EH (cell line): ENCODE data around the gene ENOX2.
"Not testable (repeated sequence)": the region's sequence is repeated elsewhere in the genome, so short reads cannot be mapped to it uniquely, and the experiment has no call there.

ENCODE experiments used
- DNase-seq: peaks from one replicate; pipeline ENCODE4 v3.0.0-alpha.2; 2015; ENCODE audit warnings: low read depth

Gene ENOX2

DNA sequence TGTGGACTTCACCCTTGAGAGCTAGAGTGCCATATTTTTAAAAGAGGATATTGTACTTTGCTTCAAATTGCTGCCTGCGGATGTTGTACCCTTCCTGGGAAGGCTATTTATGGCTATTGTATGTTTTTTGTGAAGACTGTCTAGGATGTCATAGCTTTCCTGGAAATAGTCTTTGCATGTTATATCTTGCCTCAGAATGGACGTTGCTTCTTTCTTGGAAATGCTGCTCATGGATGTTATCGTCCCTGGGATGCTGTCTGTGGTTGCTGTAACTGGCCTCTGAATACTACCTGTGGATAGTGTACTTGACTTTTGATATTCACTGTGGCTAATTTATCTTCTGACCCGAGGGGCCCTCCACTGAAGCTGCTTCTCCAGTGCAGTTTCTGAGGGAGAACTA is 146.8 kb downstream of the ENOX2 start:
- no peak for DNase-seq

DNA sequence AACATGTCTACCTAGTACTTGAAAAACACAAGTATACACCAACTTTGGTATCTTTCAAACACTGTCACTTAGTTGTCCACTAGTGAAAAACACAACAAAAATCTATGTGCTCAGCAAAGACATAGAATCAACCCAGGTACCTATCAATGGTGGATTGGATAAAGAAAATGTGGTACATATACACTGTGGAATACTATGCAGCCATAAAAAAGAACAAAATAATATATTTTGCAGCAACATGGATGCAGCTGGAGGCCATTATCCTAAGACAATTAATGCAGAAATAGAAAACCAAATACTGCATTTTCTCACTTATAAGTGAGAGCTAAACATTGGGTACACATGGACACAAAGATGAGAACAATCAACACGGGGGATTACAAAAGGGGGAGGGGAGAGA is 148.7 kb downstream of the ENOX2 start:
- DNase-seq = no peak

DNA sequence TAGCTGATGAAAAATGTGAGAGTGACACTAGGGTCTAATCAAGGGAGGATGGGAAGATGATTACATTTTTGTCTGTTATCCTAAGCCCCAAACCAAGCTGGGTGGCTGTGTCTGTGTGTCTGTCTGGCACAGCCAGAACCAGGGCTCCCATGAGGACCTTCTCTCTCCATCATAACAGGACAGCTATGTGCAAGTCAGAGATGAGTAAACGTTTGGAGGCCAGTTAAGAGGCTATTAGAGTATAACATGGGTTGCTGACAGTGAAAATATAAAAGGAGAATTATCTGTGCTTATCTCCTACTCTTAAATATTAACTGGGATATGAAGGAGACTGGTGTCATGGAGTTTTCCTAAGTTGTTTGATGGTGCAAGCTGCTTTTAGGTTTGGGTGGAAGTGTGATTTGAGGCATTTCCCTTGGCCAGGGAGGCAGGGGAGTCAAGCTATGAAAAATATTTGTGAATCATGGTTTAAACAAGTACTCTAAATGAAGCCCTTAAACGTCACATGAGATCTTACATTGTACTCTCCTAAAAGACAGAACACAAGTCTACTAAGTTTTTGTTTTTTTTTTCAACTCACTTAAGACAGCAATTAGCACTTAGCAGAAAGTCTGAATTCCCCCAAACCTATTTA is 156.2 kb downstream of the ENOX2 start:
- DNase-seq = peak; percentile 73

DNA sequence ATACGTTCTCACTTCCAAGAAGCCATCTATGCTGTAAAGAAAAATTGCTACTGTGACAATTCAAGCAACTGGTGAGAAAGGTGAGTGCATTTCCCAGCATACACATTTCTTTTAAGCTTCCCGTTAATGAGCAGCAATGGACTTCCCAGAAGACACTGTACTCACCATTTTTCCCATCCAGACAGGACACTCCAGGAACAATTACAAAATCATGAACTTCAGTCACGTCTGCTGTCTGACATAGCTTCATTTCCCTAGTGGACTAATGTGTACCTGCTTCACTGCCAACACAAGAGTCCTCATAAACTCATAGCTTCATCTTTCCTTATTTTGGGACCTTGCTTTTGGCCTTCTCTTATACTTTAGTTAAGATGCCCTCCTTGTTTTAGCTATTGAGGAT is 156.9 kb downstream of the ENOX2 start:
- no peak for DNase-seq

DNA sequence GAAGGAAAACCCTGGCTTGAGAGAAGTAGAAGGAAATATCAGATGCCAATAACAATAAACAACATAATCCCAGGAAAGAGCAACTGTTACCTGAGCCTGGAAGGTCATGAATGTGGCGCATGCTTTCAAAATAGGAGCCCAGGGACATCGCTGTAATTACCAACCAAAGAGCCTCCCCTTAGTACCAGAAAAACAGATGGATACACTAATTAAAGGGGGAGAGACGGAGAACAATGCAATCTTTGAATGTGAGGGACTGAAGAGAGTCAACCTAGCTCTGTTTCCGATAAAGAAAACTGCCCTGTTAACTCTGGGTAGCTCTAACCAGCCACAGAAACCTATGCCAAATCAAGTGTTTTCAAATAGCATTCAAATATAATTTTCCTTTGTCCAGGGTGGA is 161.4 kb downstream of the ENOX2 start:
- DNase-seq = no peak

DNA sequence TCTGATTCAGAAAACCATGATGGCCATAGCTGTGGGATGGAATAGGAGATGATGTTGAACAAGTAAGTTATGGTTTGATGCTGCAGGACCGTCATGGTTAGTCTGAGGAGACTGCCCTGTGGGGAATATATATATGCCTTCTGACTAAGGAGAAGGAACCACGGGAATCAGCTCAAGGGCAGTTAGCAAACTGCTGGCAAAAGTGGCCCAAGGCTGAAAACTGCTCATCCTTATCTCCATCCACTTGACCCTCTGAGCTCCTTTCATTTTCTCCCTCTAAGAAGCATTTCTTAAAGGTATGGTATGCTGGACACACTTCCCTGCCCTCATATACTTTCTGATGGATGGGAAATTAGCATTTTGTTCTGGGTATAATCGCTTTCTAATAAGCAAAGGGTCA is 161.9 kb downstream of the ENOX2 start:
- no peak for DNase-seq

DNA sequence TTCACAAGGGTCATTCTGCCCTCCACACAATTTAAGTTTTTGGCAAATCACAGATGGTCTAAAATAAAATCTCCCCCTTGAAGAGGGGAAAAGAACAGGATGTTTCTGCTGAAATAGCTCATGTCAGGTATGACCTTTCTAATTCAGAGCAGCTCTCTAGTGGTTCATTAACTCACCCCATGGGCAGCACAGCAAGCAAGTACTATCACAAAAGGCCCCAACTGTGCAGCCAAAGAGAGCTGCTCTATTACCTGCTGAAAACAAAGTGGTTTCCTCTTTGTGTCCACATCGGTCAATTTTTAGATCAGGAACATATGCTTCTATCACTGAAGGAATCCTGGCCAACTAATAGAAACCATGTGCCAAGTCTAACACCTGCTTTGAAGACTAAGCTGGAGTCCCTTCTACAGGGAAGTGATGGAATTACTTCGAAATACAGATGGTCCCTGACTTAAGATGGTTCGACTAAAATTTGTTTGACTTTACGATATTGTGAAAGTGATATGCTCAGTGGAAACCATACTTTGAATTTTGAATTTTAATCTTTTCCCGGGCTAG is 164.3 kb downstream of the ENOX2 start:
- DNase-seq = no peak

DNA sequence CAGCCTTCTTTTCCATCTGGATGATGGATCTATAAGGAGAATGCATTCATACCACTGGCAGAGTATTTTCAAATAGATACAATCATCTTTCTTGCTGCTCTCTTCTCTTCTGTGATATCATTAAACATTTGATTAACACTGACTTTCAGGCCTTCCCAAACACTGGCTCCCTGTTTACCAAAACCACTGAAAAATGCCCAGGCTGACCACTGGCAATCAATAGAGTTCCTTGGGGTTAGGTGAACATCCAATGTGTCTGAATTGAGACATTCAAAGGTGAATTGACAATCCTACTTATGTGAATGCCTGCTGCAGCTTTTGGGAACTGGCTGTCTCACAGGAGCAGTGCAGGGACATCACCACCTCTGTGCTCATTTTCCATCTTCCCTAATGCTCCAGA is 168.3 kb downstream of the ENOX2 start:
- DNase-seq = no peak

DNA sequence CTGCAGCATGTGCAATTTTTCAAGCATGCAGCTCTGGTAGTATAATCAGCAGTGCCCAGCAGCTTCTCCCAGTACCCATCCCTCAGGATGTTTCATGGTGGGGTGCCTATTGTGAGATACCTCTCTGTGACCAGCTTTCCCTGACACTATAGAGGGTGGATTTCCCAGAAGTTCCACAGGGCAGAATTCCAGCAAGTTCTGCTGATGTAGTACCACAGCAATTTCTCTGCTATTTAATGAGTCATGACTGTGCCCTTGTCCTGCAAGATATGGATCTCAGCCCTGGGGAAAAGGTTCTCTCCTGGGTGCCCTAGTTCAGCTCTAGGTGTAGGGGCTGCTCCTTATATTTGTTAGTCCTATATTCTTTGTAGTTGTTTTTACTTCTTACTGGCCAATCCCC is 174.8 kb downstream of the ENOX2 start:
- peak; percentile 76 for DNase-seq

DNA sequence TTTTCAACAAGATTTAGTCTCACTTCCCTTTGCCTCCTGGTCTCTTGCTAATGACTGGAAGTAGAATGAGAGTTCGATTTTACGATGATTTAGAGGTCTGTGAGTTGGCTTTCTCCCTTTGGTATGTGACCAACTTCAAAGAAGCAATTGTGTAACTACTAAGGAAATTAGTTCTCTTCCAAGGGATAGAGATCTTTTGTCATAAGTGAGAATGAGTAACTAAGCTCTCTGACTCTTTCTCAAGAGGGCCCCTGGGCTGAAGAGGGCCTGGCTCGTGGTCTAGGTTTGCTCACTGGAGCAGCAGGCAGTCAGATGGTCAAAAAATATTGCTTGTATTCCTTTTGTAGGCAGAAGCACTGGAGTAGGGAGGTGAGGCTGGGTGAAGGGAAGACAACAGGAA is 176.3 kb downstream of the ENOX2 start:
- DNase-seq = peak; percentile 72

DNA sequence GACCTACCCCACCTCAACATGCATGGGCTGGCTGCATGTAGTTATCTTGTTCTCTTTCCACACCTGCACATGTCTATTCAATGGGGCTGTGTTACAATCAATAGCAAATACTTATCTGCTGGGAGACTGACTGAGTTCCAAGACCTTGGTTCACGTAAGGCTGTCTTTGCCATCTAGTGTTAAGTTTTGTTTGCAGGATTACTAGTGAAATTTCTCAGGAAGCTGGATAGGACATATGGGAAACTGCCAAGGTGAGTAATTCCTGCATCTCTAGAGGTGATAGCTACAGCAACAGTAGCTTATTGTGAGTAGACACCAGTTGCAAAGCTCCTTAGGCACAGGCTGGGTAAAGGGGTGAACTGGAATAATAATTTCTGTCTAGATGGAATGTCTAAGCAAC is 177.5 kb downstream of the ENOX2 start:
- DNase-seq = no peak

DNA sequence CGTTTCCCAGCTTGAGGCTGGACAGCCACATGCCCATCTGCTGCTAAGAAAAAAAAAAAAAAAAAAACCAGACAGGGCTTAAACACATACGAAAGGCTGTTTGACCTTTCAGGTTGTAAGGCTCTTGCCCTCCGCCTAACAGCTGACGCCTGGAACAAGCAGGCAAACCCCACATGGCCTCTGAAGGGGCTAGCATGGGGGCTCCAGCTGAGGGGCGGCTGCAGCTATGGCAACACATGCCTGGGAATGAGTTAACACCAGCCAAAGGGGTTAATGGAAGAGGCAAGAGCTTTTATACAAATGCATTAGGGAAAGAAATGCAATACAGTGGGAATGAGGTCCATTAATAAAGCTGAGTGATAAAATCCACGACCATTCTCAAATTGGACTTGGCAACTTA is 183.6 kb downstream of the ENOX2 start:
- no peak for DNase-seq

DNA sequence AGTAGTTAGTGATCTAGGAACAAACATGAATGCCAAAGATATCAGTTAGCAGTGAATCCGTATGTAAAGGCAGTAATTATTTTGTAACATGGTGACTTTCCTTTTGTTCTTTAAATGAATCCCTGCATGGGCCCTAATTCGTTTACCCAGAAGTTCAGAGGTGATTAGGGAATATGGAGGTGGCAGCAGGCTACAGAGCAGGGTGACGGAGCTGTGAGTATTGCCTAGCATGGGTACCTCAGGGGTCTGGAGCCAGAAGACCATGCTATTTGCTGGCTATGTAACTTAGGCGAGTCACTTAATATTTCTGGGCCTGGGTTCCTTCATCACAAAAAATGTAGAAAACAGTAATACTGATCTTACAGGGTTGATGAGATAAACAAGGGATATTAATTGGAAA is 184.9 kb downstream of the ENOX2 start:
- no peak for DNase-seq

DNA sequence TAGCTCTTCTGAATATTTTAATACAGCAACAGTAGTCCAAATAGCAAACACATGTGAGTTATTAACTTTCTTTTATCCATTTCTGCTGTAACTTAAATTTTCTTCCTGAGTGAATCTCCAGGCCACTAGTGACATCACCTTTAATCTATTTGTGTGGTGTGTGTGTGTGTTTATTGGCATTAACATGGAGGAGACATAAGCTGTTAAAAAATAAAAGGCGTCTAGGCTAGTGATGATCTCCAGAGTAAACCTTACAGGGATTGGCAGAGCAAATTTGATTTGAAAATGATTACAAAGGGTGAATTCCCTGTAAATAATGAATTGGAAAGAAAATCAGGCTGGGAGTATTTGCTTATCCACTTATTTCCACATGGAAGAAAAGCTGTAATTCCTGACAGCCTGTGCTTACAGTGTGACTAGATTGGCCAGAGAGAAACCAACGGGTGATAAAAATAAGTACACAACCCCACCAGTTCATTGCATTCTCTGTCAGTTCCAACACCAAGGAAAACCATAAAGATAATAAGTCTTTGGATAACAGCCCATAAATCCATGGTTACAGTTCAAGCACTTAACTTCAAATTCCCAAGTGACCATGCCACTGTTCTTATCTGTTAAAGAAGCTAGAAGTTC is 186.1 kb downstream of the ENOX2 start:
- DNase-seq = peak; percentile 57

DNA sequence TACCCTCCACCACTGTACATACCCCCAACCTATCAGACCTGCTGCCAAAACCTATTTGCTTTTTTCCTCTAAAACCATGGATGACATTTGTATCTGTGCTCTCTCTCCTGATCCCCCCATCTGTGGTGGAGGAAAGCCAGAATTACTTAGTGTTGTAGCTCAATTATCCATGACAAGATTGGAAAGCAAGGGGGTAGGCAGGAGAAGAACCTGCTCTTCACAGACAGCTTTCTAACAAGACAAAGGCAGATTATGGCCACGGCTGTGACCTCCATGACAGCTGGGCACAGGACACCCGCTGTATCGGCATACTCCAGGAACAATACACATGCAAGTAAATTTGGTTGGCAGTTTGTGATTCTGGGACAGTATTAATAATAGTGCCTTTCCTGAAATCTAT is 186.7 kb downstream of the ENOX2 start:
- no peak for DNase-seq

DNA sequence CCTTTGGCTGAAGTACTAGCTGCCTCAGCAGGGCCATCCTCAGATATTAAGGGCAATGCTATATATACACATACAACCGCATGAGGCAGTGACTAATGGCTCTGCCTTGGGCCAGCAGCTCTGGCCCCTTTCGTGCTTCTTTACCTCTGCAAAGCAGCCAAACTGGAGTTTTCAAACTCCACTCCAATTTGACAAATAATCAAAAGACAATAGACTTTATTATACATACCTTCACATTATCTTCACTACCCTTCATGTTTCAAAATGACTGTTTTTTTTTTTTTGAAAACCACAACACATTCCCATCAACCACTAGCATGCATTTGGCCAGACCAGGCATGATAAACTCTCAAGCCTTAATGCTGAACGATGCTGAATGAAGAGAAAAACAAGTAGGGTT is 187.7 kb downstream of the ENOX2 start:
- DNase-seq = peak; percentile 54

DNA sequence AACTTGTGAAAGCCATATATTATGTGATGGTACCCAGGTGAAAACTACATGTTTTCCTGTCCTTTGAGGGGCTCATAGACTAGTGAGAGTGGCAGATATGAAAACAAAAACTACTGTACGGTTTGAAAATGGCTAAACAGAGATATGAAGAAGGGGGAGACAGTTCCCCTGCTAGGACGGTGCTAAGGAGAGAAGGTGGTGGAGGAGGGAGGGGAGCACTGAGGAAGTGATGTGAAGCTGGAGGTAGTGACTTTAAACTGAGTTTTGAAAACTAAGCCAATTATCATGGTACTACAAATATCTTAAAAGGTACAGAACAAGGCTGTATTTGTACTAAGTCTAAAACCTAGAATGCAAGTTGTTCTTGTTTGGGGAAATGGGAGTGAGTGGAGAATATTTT is 188.3 kb downstream of the ENOX2 start:
- no peak for DNase-seq

DNA sequence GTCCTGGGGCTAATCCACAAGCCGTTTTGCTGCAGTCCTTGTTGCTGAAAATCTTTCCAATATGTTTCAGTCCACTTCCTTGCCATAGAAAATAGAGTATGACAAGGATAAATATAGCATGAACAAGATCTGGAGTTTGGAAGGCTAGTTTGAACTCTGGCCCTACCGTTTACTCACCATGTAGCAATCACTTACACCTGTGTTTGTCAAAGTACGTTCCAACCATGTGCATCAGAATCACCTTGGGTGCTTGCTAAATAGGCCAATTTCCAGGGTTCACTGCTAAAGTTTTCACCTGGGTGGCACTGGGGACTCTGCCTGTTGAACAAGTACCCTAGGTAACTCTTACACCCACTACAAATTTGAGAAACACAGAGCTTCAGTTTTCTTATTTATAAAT is 188.9 kb downstream of the ENOX2 start:
- DNase-seq = no peak

DNA sequence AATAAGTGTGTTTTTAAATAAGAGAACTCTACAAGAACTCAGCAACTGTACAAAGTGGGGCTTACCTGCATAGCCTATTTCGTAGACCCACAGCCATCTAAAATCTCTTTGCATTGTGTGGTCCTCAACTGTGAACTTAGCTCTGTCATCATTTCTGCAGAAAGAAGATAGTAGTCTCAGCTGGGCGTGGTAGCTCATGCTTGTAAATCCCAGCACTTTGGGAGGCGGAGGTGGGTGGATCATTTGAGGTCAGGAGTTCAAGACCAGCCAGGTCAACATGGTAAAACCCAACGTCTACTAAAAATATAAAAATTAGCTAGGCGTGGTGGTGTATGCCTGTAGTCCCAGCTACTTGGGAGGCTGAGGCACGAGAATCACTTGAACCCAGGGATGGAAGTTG is 193.8 kb downstream of the ENOX2 start:
- not testable (repeated sequence) for DNase-seq

DNA sequence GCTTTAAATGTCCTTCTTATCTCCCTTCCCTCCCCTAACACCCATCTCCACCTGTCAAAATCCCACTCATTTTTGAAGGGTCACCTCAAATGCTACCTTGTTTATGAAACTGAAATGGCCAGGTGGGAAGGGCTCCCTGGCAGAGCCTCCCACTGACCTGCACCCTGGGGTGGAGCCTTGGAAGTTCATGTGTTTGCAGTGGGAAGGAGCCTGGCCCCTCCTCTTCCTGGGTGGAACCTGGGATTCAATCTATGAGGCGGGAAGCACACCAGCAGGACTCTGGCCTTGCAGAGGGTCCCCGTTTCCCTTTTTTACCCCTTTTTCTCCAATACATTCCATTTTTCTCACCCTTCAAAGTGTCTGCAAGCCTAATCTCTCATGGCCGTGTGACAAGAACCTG is 197.4 kb downstream of the ENOX2 start:
- DNase-seq = no peak

DNA sequence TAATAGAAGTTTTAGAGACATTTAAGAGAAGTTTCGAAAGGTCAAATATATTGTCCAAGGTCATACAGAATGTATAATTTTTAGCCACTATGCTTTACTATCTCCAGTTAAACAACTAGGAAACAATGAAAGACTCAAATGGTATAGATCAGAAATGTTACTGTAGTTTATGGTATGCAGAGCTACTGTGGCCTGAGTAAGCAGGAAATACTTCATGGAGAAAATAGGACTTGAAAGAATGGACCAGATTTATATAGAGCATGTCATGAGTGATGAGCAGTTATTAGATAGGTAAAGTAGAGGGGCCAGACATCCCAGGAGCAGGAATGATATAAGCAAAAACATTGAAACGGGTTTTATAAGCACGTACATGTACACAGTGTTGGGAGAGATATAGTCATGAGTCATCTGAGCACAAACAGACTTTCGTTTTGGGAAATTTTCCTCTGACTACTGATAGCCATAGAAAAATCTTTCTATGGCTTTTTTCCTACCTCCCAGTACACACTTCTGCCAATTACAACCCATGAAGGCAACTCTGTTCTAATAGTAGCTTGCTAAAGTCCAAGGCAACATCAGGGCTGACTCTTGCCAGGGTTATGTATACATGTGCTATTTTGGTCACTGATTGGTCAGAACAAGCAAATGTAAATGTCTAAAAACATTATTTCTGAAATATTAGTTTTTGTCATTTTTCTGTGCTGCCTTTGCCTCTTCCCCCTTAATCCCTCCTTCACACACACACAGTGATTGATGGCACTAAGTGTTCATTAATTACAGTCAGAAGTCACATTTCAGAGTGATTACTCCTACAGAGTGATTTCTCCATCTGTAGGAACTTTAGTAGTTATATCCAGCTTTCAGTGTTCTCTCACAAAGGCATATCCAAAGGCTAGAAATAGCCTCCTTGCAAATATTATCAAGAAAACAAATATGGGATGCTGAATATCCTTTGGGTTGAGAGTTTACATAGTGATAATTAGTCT is 198.7 kb downstream of the ENOX2 start:
- DNase-seq = peak; percentile 68

DNA sequence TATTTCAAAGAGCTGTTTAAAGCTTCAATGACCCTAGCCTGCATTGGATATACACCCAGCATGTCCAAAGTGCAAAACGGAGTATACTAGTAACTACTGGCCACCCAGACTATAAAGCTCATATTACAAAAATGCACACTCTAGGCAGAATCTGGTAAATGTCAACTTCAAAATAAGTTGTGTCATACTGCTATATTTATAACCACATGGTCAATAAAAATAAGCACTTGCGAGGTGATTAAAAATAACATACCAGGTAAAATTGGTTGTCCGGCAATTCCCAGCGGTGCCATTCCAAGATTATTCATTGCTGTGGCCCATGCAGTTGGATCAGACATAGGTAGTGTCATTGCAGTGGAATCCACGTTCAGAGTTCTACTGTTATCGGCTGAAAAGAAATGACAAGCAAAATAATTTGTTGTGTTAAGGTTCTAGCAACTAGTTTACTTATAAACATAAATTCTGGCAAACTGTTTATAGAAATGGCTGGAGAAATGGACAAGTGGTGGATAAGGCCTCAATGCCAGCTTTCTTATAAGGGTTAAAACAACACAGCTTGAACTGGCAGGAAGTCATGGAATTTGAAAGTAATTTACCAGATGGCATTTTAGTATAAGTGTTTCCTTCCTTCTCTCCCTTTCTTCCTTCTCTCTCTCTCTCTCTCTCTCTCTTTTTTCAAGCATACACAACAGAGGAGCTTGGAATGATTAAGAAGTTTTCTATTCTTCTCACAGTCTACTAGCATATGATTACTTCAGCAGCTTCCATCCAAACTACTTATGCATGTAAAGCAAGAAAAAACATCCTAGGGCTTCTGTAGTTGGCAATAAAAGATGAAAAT is 199.9 kb downstream of the ENOX2 start:
- DNase-seq = peak; percentile 37
